ENCODE data around the gene ALDH3A2. TPM values are rescaled to one million over a fixed set of nuclear protein-coding genes. Genes with fewer than 3 reads are reported as not detected.

ALDH3A2 gene
- total RNA-seq, 4 donors from 2014 or later, result 385 to 619 (median 435) TPM

GRCh38 chr17:19656851-19657581, 8.5 kb downstream of the ALDH3A2 start:
- WGBS, 2 donors, result 44 to 52% methylated on average over 4 of the region's 4 CpGs
- no peak overlapping the region for H3K4me3 ChIP-seq (ENCODE audit: low read depth, poor library complexity, severe bottlenecking)
- DNase-seq (ENCODE audit: low spot score in 2 of 2), result no peak
- no peak for TF ChIP-seq POLR2A (IDR thresholded peaks at IDR 0.05)
- TF ChIP-seq, protein P1, sequence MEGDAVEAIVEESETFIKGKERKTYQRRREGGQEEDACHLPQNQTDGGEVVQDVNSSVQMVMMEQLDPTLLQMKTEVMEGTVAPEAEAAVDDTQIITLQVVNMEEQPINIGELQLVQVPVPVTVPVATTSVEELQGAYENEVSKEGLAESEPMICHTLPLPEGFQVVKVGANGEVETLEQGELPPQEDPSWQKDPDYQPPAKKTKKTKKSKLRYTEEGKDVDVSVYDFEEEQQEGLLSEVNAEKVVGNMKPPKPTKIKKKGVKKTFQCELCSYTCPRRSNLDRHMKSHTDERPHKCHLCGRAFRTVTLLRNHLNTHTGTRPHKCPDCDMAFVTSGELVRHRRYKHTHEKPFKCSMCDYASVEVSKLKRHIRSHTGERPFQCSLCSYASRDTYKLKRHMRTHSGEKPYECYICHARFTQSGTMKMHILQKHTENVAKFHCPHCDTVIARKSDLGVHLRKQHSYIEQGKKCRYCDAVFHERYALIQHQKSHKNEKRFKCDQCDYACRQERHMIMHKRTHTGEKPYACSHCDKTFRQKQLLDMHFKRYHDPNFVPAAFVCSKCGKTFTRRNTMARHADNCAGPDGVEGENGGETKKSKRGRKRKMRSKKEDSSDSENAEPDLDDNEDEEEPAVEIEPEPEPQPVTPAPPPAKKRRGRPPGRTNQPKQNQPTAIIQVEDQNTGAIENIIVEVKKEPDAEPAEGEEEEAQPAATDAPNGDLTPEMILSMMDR (IDR thresholded peaks at IDR 0.05), result no peak
- intact Hi-C loops (cut with DNase I; ENCODE audit: low total_unique reads), result no loop called here

DNA sequence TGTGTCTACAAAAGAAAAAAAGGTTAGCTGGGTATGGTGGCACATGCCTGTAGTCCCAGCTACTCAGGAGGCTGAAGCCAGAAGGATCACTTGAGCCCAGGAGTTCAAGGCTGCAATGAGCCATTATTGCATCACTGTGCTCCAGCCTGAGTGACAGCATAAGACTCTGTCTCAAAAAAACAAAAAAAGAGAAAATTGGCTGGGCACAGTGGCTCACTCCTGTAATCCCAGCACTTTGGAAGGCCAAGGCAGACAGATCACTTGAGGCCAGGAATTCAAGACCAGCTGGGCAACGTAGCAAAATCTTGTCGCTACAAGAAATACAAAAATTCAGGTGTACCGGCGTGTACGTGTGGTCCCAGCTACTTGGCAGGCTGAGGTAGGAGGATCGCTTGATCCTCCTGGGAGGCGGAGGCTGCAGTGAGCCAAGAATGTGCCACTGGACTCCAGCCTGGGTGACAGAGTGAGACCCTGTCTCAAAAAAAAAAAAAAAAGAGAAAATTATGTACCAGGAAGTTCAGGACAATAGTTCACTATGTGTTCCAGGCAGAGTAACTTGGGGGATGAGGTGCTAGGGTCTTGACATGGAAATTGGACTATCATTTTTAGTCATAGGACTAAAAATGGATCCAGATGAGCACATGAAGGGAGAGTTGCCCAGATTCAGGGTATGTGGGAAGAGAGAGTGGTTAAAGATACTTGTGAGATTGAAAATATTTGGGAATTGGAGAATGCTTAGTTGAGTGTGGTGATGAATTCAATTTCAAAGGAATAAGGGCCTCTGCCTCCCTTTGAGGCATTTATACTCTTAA, 11.0 kb downstream of the ALDH3A2 start:
- no peak for DNase-seq (ENCODE audit: low spot score in 2 of 2)
- TF ChIP-seq POLR2A (IDR thresholded peaks at IDR 0.05), result no peak
- TF ChIP-seq, protein P1 (IDR thresholded peaks at IDR 0.05), result no peak
- no peak overlapping the region for H3K4me3 ChIP-seq (ENCODE audit: low read depth, poor library complexity, severe bottlenecking)
- intact Hi-C loops (cut with DNase I; ENCODE audit: low total_unique reads), result no loop called here
- 47 to 62% methylated on average over 7 of the region's 7 CpGs for WGBS, 2 donors

DNA sequence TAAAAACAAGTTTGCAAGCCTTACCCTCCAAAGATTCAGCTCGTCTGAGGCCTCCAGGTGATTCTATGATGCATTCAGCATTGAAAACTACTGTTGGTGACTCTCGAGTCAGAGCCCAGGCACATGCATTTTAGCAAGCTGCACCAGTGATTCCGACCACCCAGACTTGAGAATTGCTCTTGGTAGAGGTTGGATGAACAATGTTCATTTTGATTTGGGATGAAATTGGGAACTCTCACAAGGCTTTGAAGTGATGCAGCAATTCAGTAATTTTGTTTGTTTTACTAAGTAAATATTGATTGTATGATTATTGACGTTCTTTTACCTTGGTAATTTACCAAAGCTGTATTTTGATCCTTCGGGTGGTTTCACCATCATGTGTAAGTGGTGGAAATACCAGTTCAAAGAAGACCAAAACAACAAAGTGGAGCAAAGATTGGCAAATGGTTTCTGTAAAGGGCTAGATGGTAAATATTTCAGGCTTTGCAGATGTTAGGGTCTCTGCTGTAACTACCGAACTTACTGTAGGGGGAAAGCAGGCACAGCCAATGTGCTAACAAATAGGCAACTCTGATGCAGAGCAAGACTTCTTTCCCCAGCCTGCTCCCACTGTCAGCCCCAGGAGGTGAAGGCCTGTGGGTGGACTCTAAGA, 11.8 kb downstream of the ALDH3A2 start:
- no peak overlapping the region for H3K4me3 ChIP-seq (ENCODE audit: low read depth, poor library complexity, severe bottlenecking)
- no peak for TF ChIP-seq POLR2A (IDR thresholded peaks at IDR 0.05)
- TF ChIP-seq, protein P1 (IDR thresholded peaks at IDR 0.05), result no peak
- intact Hi-C loops (cut with DNase I; ENCODE audit: low total_unique reads), result no loop called here
- 80 to 86% methylated on average over 6 of the region's 6 CpGs for whole genome bisulfite sequencing, 2 donors
- DNase-seq (ENCODE audit: low spot score in 2 of 2), result no peak

DNA sequence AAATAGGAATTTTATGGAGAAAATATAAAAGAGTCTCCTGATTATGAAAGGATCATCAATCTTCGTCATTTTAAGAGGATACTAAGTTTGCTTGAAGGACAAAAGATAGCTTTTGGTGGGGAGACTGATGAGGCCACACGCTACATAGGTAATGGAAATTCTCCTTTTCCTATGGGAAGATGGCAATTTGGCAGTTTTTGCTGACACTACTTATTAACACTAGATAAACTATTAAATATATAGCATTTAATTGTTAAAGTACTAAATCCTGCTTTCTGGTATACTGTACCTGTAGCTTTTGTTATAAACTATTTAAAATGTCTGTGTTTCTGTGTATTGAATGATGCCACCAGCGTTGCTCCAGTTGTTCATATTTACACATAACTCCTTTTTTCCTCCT, 12.6 kb downstream of the ALDH3A2 start:
- intact Hi-C loops (cut with DNase I; ENCODE audit: low total_unique reads), result no loop called here
- TF ChIP-seq POLR2A (IDR thresholded peaks at IDR 0.05), result no peak
- TF ChIP-seq, protein P1 (IDR thresholded peaks at IDR 0.05), result no peak
- 87 to 95% methylated on average over 3 of the region's 3 CpGs for WGBS, 2 donors
- DNase-seq (ENCODE audit: low spot score in 2 of 2), result no peak
- H3K4me3 ChIP-seq (ENCODE audit: low read depth, poor library complexity, severe bottlenecking), result no peak overlapping the region

- H3K4me3 ChIP-seq (ENCODE audit: low read depth, poor library complexity, severe bottlenecking), result no peak overlapping the region
- no peak for TF ChIP-seq POLR2A (IDR thresholded peaks at IDR 0.05)
- TF ChIP-seq, protein P1 (IDR thresholded peaks at IDR 0.05), result no peak
- intact Hi-C loops (cut with DNase I; ENCODE audit: low total_unique reads), result no loop called here
- 87 to 91% methylated on average over 6 of the region's 6 CpGs for WGBS, 2 donors
- DNase-seq (ENCODE audit: low spot score in 2 of 2), result no peak
These were observed 14.5 kb downstream of the ALDH3A2 start for GRCh38 chr17:19663097-19663496.

All from lower leg skin (tissue), 4 donors.